ENCODE measurements around the gene LRP1B.

The LRP1B gene

DNA sequence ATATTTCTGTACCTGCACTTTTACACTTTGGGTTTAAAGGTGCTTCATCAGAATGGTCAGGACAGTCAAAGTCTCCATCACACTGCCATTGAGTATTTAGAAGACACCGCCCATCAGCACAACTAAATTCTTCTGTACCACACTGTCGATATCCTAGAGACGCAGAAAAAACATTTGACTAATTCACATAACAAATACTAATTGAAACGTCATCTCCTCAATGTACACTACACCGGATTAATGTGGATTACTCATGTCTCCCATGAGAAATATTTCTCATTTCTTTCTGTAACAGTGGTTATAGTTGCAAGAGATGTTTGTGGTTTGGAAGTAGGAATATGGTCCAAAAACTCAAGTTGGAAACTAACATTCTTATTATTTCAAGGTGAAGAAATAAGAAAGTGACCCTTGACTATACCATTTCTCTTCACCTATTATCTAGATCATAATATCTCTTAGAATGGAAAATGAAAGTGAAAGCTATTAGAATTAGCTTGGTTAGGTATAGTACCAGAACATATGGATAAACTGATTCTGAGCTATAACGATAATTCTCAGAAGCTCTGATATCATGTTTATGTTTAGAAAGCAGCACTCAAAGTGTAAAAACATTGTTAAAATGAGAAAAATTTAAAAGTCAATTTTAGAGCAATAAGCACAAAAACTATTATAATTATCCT, 1627.7 kb downstream of the LRP1B start:
- TF ChIP-seq SIN3A (IDR thresholded peaks at IDR 0.05; ENCODE audit: borderline replicate concordance, insufficient read depth, low read length) (no peak), FOXP2 (optimal IDR thresholded peaks at IDR 0.05; ENCODE audit: borderline replicate concordance, extremely low read depth, extremely low read length, insufficient read depth) (no peak), POLR2AphosphoS5 (IDR thresholded peaks at IDR 0.05; ENCODE audit: low read depth, low read length) (no peak), TAF1 (IDR thresholded peaks at IDR 0.05; ENCODE audit: borderline replicate concordance, insufficient read depth, low read length) (no peak)
- TF ChIP-seq, protein P1, sequence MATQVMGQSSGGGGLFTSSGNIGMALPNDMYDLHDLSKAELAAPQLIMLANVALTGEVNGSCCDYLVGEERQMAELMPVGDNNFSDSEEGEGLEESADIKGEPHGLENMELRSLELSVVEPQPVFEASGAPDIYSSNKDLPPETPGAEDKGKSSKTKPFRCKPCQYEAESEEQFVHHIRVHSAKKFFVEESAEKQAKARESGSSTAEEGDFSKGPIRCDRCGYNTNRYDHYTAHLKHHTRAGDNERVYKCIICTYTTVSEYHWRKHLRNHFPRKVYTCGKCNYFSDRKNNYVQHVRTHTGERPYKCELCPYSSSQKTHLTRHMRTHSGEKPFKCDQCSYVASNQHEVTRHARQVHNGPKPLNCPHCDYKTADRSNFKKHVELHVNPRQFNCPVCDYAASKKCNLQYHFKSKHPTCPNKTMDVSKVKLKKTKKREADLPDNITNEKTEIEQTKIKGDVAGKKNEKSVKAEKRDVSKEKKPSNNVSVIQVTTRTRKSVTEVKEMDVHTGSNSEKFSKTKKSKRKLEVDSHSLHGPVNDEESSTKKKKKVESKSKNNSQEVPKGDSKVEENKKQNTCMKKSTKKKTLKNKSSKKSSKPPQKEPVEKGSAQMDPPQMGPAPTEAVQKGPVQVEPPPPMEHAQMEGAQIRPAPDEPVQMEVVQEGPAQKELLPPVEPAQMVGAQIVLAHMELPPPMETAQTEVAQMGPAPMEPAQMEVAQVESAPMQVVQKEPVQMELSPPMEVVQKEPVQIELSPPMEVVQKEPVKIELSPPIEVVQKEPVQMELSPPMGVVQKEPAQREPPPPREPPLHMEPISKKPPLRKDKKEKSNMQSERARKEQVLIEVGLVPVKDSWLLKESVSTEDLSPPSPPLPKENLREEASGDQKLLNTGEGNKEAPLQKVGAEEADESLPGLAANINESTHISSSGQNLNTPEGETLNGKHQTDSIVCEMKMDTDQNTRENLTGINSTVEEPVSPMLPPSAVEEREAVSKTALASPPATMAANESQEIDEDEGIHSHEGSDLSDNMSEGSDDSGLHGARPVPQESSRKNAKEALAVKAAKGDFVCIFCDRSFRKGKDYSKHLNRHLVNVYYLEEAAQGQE (IDR thresholded peaks at IDR 0.05; ENCODE audit: insufficient read depth in 1 of 2, low read depth in 2 of 2, low read length in 2 of 2): no peak

GRCh38 chr2:140498360-140498759, 1632.5 kb downstream of the LRP1B start:
- TF ChIP-seq FOXP2 (optimal IDR thresholded peaks at IDR 0.05; ENCODE audit: borderline replicate concordance, extremely low read depth, extremely low read length, insufficient read depth): no peak
- TF ChIP-seq POLR2AphosphoS5 (IDR thresholded peaks at IDR 0.05; ENCODE audit: low read depth, low read length): no peak
- TF ChIP-seq, protein P1 (IDR thresholded peaks at IDR 0.05; ENCODE audit: insufficient read depth in 1 of 2, low read depth in 2 of 2, low read length in 2 of 2): no peak
- TF ChIP-seq SIN3A (IDR thresholded peaks at IDR 0.05; ENCODE audit: borderline replicate concordance, insufficient read depth, low read length): no peak
- TF ChIP-seq TAF1 (IDR thresholded peaks at IDR 0.05; ENCODE audit: borderline replicate concordance, insufficient read depth, low read length): no peak

- TF ChIP-seq TAF1 (IDR thresholded peaks at IDR 0.05; ENCODE audit: borderline replicate concordance, insufficient read depth, low read length): no peak
- TF ChIP-seq SIN3A (IDR thresholded peaks at IDR 0.05; ENCODE audit: borderline replicate concordance, insufficient read depth, low read length): no peak
- TF ChIP-seq, protein P1 (IDR thresholded peaks at IDR 0.05; ENCODE audit: insufficient read depth in 1 of 2, low read depth in 2 of 2, low read length in 2 of 2): no peak
- no peak for TF ChIP-seq FOXP2 (optimal IDR thresholded peaks at IDR 0.05; ENCODE audit: borderline replicate concordance, extremely low read depth, extremely low read length, insufficient read depth)
Observed at GRCh38 chr2:140496714-140497113, 1634.1 kb downstream of the LRP1B start.

GRCh38 chr2:140491876-140492275, 1638.9 kb downstream of the LRP1B start:
- TF ChIP-seq POLR2AphosphoS5 (IDR thresholded peaks at IDR 0.05; ENCODE audit: low read depth, low read length): no peak
- no peak for TF ChIP-seq TAF1 (IDR thresholded peaks at IDR 0.05; ENCODE audit: borderline replicate concordance, insufficient read depth, low read length)
- TF ChIP-seq SIN3A (IDR thresholded peaks at IDR 0.05; ENCODE audit: borderline replicate concordance, insufficient read depth, low read length): no peak
- TF ChIP-seq FOXP2 (optimal IDR thresholded peaks at IDR 0.05; ENCODE audit: borderline replicate concordance, extremely low read depth, extremely low read length, insufficient read depth): no peak
- TF ChIP-seq, protein P1 (IDR thresholded peaks at IDR 0.05; ENCODE audit: insufficient read depth in 1 of 2, low read depth in 2 of 2, low read length in 2 of 2): no peak

Data from PFSK-1 (cell line).